ENCODE results near the gene GAS1.

The GAS1 gene

GRCh38 chr9:86921151-86921923 is 26.0 kb downstream of the GAS1 start:
- no peak for DNase-seq

- no peak for DNase-seq
Observed at GRCh38 chr9:86918556-86918955, 28.8 kb downstream of the GAS1 start.

- no peak for DNase-seq
Observed at GRCh38 chr9:86912210-86912609, 35.1 kb downstream of the GAS1 start.

GRCh38 chr9:86909388-86909787 is 37.9 kb downstream of the GAS1 start:
- no peak for DNase-seq

- no peak for DNase-seq
Observed at GRCh38 chr9:86908261-86908660, 39.0 kb downstream of the GAS1 start.

GRCh38 chr9:86907346-86907745 is 40.0 kb downstream of the GAS1 start:
- DNase-seq = no peak

GRCh38 chr9:86903734-86904085 is 43.6 kb downstream of the GAS1 start:
- no peak for DNase-seq

- DNase-seq = no peak
Observed at GRCh38 chr9:86902991-86903733, 44.1 kb downstream of the GAS1 start.

GRCh38 chr9:86902586-86902985 is 44.7 kb downstream of the GAS1 start:
- DNase-seq = no peak

GRCh38 chr9:86902176-86902575 is 45.1 kb downstream of the GAS1 start:
- no peak for DNase-seq

- DNase-seq = no peak
Observed at GRCh38 chr9:86901511-86901910, 45.8 kb downstream of the GAS1 start.
